A549 (cell line): Measurements from ENCODE around the gene BRAT1.

ENCODE experiments used
- BHLHE40 ChIP-seq: IDR thresholded peaks from 2 replicates; pipeline ENCODE4 v1.6.1; 2012; ENCODE audit warnings: low read depth, low read length, inconsistent platforms
- CHD2 ChIP-seq: fragments of 150-350 bp; IDR thresholded peaks from 2 replicates; pipeline ENCODE4 v1.6.1; 2014; ENCODE audit warnings: low read length; ENCODE audit not compliant: partially characterized antibody
- HOXA7 ChIP-seq: fragments of 250-450 bp; sonication (Bioruptor Pico); IDR thresholded peaks from 2 replicates; pipeline ENCODE4 v1.5.0; 2020; ENCODE audit warnings: mild to moderate bottlenecking, moderate library complexity
- HOXB5 ChIP-seq: fragments of 250-450 bp; sonication (Bioruptor Pico); IDR thresholded peaks from 2 replicates; pipeline ENCODE4 v1.5.0; 2020; ENCODE audit warnings: mild to moderate bottlenecking, moderate library complexity
- JUNB ChIP-seq: fragments of >200 bp; sonication (Bioruptor Twin); formaldehyde crosslinking; IDR thresholded peaks from 2 replicates; pipeline ENCODE4 v1.6.1; 2016
- KDM5A ChIP-seq: fragments of 200-600 bp; sonication (generic); IDR thresholded peaks from 2 replicates; pipeline ENCODE4 v1.6.1; 2016; ENCODE audit warnings: antibody characterized with exemption, mild to moderate bottlenecking
- POLR2A ChIP-seq: IDR thresholded peaks from 2 replicates; pipeline ENCODE4 v1.6.1; 2012; ENCODE audit warnings: mild to moderate bottlenecking, low read length
- REST ChIP-seq: fragments of 200-600 bp; sonication (generic); IDR thresholded peaks from 2 replicates; pipeline ENCODE4 v1.6.1; 2016; ENCODE audit warnings: antibody characterized with exemption, mild to moderate bottlenecking, moderate library complexity
- RFX5 ChIP-seq: fragments of 450-650 bp; IDR thresholded peaks from 2 replicates; pipeline ENCODE4 v1.7.1; 2014; ENCODE audit warnings: antibody characterized with exemption, mild to moderate bottlenecking, moderate library complexity
- RNF2 ChIP-seq: fragments of 200-600 bp; sonication (generic); IDR thresholded peaks from 2 replicates; pipeline ENCODE4 v1.6.1; 2016; ENCODE audit warnings: low read depth, mild to moderate bottlenecking, antibody characterized with exemption, moderate library complexity, borderline replicate concordance
- TP53 ChIP-seq: fragments of 250-450 bp; sonication (Bioruptor Pico); IDR thresholded peaks from 2 replicates; pipeline ENCODE4 v1.5.0; 2021; ENCODE audit warnings: mild to moderate bottlenecking, moderate library complexity
- TF ChIP-seq, protein P1 (sequence below): fragments of >200 bp; sonication (Bioruptor Twin); formaldehyde crosslinking; IDR thresholded peaks from 3 replicates; pipeline ENCODE4 v1.5.1; 2016
- TF ChIP-seq, protein P2 (sequence below): fragments of >200 bp; sonication (Bioruptor Twin); formaldehyde crosslinking; IDR thresholded peaks from 3 replicates; pipeline ENCODE4 v1.6.1; 2016

DNA sequence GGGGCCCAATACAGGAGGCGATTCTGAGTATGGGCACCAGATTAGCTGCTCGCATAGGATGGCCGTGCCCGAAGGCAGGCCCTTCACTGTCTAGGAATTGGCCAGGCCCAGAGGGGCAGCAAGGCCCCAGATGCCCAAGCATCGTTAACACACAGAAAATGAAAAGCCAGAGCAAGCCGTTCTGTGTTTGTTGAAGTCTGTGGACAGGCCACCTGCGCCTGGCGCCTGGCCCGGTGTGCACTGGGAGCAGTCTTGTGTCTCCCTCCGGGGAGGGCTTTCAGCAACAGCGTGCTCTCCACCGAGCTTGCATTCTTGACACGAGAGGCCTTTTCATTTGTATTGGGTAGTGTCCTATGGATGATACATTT lies 41.9 kb upstream of the BRAT1 start:
- no peak for TF ChIP-seq HOXB5
- TF ChIP-seq, protein P1, sequence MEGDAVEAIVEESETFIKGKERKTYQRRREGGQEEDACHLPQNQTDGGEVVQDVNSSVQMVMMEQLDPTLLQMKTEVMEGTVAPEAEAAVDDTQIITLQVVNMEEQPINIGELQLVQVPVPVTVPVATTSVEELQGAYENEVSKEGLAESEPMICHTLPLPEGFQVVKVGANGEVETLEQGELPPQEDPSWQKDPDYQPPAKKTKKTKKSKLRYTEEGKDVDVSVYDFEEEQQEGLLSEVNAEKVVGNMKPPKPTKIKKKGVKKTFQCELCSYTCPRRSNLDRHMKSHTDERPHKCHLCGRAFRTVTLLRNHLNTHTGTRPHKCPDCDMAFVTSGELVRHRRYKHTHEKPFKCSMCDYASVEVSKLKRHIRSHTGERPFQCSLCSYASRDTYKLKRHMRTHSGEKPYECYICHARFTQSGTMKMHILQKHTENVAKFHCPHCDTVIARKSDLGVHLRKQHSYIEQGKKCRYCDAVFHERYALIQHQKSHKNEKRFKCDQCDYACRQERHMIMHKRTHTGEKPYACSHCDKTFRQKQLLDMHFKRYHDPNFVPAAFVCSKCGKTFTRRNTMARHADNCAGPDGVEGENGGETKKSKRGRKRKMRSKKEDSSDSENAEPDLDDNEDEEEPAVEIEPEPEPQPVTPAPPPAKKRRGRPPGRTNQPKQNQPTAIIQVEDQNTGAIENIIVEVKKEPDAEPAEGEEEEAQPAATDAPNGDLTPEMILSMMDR = no peak
- no peak for TF ChIP-seq POLR2A
- TF ChIP-seq RNF2 = no peak
- TF ChIP-seq KDM5A = no peak
- TF ChIP-seq CHD2 = no peak
- TF ChIP-seq HOXA7 (CRISPR knock-in tag) = no peak
- no peak for TF ChIP-seq REST
- TF ChIP-seq BHLHE40 = no peak
- TF ChIP-seq, protein P2, sequence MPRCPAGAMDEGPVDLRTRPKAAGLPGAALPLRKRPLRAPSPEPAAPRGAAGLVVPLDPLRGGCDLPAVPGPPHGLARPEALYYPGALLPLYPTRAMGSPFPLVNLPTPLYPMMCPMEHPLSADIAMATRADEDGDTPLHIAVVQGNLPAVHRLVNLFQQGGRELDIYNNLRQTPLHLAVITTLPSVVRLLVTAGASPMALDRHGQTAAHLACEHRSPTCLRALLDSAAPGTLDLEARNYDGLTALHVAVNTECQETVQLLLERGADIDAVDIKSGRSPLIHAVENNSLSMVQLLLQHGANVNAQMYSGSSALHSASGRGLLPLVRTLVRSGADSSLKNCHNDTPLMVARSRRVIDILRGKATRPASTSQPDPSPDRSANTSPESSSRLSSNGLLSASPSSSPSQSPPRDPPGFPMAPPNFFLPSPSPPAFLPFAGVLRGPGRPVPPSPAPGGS = no peak
- TF ChIP-seq RFX5 = no peak
- TF ChIP-seq TP53 (CRISPR knock-in tag) = no peak
- TF ChIP-seq JUNB = no peak
